DOHH2 (cell line): Measurements from ENCODE around the gene GPR153.

Experiments
- CTCF ChIP-seq: fragments of 200-600 bp; sonication (generic); IDR thresholded peaks from one replicate; pipeline ENCODE4 v1.5.1; 2014; ENCODE audit warnings: antibody characterized with exemption, mild to moderate bottlenecking, low read depth, low read length; ENCODE audit not compliant: poor library complexity, severe bottlenecking
- EZH2phosphoT487 ChIP-seq: fragments of 200-600 bp; sonication (generic); IDR thresholded peaks from 2 replicates; pipeline ENCODE4 v1.6.1; 2017; ENCODE audit warnings: borderline replicate concordance, mild to moderate bottlenecking, antibody characterized with exemption, low read length, moderate library complexity, mixed read lengths

GRCh38 chr1:6269296-6269695 is 8.4 kb upstream of the GPR153 start:
- TF ChIP-seq CTCF (no peak), EZH2phosphoT487 (no peak)
